ENCODE data around the gene ADGRD1.

Gene ADGRD1

GRCh38 chr12:131005161-131006035 lies 51.7 kb downstream of the ADGRD1 start:
- no peak for DNase-seq (ENCODE audit: low read depth in 2 of 2, low spot score in 1 of 2)

- DNase-seq (ENCODE audit: low read depth in 2 of 2, low spot score in 1 of 2), result no peak
Observed at GRCh38 chr12:131006036-131006735, 52.5 kb downstream of the ADGRD1 start.

- no peak for DNase-seq (ENCODE audit: low read depth in 2 of 2, low spot score in 1 of 2)
Observed at GRCh38 chr12:131007031-131007739, 53.5 kb downstream of the ADGRD1 start.

- DNase-seq (ENCODE audit: low read depth in 2 of 2, low spot score in 1 of 2), result no peak
Observed at GRCh38 chr12:131007740-131008117, 54.0 kb downstream of the ADGRD1 start.

GRCh38 chr12:131008131-131008912 lies 54.6 kb downstream of the ADGRD1 start:
- no peak for DNase-seq (ENCODE audit: low read depth in 2 of 2, low spot score in 1 of 2)

- DNase-seq (ENCODE audit: low read depth in 2 of 2, low spot score in 1 of 2), result no peak
Observed at GRCh38 chr12:131008913-131009270, 55.2 kb downstream of the ADGRD1 start.

- DNase-seq (ENCODE audit: low read depth in 2 of 2, low spot score in 1 of 2), result no peak
Observed at GRCh38 chr12:131009595-131010395, 56.1 kb downstream of the ADGRD1 start.

GRCh38 chr12:131010396-131011131 lies 56.9 kb downstream of the ADGRD1 start:
- no peak for DNase-seq (ENCODE audit: low read depth in 2 of 2, low spot score in 1 of 2)

GRCh38 chr12:131011165-131012079 lies 57.7 kb downstream of the ADGRD1 start:
- no peak for DNase-seq (ENCODE audit: low read depth in 2 of 2, low spot score in 1 of 2)

- DNase-seq (ENCODE audit: low read depth in 2 of 2, low spot score in 1 of 2), result no peak
Observed at GRCh38 chr12:131012279-131013069, 58.8 kb downstream of the ADGRD1 start.

- DNase-seq (ENCODE audit: low read depth in 2 of 2, low spot score in 1 of 2), result no peak
Observed at GRCh38 chr12:131013118-131013517, 59.4 kb downstream of the ADGRD1 start.

GRCh38 chr12:131014343-131014742 lies 60.6 kb downstream of the ADGRD1 start:
- DNase-seq (ENCODE audit: low read depth in 2 of 2, low spot score in 1 of 2), result no peak

GRCh38 chr12:131015581-131016337 lies 62.1 kb downstream of the ADGRD1 start:
- no peak for DNase-seq (ENCODE audit: low read depth in 2 of 2, low spot score in 1 of 2)

GRCh38 chr12:131017477-131017991 lies 63.8 kb downstream of the ADGRD1 start:
- no peak for DNase-seq (ENCODE audit: low read depth in 2 of 2, low spot score in 1 of 2)

GRCh38 chr12:131018019-131018620 lies 64.4 kb downstream of the ADGRD1 start:
- DNase-seq (ENCODE audit: low read depth in 2 of 2, low spot score in 1 of 2), result no peak

- no peak for DNase-seq (ENCODE audit: low read depth in 2 of 2, low spot score in 1 of 2)
Observed at GRCh38 chr12:131018808-131019397, 65.2 kb downstream of the ADGRD1 start.
